DMS153 treated with DMSO at 0.1 percent for 48 hours (cell line): ENCODE measurements around the gene SLIT3.

Experiments used
- DNase-seq: peaks from one replicate; lab custom pipeline; 2025; ENCODE audit not compliant: unreplicated experiment; lab: John Stamatoyannopoulos, UW

Gene SLIT3

DNA sequence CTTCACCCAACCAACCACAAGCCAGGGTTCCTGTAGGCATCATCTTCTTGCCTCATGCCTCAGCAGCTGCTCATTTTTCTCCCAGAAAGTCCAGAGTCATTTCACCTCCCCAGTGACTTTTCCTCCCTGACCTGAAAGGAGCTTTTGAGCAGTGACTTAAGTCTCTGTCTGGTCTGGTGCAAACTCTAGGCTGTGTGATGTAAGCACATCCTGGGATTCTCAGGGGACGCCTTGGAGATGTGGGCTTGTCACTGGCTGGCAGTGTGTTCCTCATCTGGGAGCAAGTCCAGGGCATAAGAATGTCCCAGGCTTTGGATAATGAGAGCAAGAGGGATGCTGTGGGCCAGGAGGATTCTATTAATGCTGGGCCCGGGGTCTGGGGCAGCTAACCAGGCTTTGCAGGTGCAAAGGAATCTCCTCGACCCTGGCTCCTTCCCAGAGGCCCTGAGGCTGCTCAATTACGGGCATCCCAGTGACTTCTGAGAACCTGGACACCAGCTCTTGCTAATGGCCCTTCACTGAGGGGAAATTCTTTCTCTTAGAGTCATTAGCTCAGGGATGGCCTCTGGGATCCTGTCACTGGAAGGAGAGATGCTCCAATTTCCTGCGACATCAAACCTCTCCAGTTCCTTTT, 510.8 kb downstream of the SLIT3 start:
- no peak for DNase-seq

DNA sequence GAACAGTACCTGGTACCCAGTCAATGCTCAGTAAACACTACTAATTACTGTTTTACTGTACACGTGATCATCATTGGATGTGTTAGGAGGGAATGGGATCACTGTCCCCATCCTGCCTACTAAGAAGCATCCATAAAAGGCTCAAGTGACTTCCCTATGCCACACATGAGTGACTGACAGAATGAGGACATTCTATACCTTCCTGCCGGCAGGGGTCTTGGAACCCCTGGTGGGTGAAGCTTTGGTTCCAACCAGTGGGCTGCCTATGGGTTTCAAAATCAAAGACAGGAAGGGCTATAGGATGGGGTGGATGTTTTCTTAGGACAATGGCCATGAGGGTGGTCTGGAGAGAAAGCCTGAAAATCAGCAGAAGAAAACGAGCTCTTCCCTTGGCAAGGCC, 512.2 kb downstream of the SLIT3 start:
- no peak for DNase-seq

DNA sequence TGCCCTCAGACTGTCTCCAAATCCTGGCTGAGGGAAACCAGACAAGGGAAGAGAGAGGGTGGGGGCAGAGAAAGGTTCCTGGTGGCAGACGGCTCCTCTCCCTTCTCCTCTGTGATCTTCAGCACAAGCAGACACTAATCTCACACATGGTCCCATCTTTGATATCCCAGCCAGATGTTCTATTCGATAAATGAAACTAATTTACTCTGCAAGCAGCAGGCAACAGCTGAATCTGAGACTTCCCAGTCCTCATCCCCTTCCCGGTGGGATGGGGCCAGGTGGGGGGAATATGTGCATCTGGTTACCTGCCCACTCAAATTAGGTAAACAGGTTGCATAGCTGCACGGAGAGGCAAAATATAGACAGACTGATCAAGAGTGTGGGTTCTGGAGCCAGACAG, 512.8 kb downstream of the SLIT3 start:
- no peak for DNase-seq

DNA sequence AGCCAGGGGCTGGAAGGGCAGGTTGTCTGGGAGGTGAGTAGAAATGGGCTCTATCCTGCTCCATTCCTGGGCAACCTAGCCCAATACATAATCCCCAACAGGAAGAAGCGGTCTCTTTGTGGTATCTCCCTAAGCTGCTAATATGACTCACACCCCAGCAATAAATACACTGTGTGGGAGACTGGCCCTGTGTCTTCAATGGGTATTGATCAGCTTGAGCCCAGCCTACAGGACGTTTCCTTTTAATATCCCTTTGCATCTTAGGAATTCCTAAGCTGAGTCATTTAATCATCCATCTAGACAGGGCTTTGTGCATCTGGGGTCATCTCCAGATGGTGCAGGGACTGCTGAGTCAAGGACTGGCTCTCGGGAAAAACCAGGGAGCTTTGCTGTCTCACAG, 514.8 kb downstream of the SLIT3 start:
- DNase-seq = no peak

DNA sequence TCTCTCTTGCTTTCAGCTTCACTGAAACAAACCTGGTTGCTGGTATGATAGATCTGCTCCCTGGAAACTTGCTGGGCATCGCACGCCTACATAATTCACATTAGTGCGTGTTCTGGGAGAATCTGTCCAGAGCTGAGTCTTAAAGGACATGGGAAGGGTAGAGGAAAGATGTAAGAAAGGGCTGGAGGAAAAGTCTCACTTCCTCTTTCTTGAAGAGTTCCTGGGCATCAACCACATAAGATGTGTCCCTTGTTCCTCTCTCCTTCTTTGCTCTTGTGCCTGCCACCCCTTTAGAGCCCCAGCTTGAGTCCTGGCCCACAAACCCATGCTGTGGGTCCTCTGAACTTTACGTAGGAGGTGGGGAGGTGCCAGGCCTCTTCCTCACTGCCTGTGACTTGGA, 516.5 kb downstream of the SLIT3 start:
- DNase-seq = no peak

DNA sequence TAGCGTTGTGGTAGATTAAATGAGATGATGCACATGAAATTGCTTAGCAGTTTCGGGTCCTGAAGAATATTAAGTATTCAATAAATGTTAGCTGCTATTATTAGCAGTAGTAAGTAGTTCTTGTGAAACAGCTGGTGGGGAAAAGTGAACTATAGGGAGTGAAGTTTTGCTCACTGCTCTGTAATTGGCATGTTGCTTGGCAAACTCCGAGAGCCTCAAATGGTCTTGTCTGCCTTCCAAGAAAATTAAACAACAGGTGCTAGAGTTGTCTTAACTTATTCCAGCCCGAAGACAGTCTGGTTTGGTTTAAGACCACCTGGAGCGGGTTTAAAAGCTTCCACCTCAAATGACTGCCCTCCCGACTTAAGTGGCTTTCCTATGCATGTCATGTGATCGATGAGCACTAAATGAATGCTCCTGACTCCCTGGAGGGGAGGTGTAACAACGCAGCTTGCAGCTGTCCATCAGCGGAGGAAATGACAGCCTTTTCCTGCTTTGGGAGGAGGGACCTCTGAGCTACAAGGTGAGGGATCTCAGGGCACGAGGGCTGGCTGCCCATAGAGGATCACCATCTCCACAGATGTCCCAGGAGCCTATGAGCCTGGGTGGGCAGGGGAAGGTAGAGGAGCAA, 518.9 kb downstream of the SLIT3 start:
- no peak for DNase-seq

DNA sequence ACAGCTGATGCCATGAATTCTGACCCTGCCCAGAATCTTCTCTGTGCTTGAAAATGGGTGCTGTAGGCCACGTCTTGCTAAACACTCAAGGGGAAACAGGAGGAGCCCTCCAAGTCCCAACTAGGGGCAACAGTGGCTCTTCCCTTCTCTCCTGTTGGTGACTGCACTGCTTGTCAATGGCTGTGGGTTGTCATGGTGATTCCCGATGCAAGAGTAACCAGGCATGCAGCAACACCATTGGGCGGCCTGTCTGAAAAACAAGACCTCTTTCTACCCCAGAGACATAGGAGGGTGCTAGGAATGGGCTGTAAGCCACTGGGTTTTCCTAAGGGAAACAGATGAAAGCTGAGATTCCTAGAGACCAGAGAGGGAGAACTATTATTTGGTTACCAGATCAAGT, 520.1 kb downstream of the SLIT3 start:
- no peak for DNase-seq

DNA sequence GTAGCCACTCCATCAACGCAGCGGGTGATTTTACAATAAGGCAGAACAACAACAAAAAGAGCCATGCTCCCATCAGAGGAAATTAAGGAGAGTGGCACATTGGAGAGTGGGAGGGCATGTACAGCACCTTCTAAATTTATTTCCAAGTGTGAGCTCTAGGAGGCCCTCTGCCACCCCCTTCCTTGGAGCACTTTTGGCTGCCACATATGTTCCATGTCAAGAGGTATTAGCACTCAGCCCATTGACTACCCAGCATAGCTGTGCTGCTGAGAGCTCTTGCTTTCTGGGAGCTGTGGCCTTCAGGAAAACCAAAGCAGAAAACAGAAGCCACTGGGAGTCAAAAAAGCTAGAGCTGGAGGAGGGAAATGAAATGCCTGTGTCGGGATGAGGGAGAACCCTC, 521.6 kb downstream of the SLIT3 start:
- DNase-seq = no peak

DNA sequence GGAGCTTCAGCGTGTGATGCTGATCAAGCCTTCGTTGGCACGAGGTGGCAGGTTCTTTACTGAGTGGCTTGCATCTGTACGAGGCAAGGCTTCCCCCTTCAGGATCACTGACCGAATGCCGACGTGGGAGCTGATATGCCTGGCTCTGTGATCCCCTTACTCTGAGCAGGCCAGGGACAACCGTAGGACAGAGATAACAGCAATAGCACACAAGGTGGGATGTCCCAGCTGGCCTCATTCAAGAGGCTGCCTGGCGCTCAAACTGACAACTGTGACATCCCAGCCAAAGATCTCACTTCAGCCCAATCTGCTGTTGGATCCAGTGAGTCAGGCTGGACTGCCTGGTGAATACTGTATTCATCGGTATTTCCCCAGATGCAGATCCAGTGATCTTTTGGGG, 522.4 kb downstream of the SLIT3 start:
- DNase-seq = no peak

DNA sequence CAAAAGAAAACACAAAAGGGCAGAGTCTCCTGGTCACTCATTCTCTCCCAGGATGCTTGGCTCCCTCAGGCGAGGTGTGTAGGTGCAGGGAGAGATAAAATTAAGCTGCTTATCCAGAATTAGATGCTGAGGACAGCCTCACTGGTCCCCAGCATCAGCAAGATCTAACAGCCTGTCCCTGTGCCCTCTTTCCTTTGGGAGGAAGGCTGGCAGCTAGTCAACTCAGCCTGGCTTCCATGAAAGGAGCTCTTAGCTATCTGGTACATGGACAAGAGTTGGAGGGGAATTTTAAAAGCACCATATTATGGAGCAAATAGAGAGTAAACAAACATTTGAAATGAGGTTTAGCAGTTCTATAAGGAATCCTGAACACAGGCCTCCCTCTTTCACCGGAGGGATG, 523.3 kb downstream of the SLIT3 start:
- DNase-seq = no peak

DNA sequence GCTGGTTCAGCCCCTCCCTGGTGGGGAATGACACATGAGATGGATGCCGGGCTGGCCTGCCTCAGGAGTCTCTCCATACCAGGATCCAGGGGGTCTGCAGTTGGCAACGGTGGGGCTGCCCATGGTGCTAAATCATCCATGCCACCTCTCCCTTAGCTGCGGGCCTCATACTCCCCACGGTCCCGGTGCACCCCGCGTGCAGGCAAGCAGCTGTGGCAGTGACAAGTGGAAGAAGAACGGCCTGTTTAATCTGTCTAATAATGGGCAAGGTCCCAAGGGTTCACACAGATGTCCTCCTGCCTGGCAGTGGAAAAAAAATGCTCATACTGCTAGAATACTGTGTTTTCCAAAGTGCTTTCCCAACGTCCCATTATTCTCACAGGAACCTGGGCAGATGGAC, 524.9 kb downstream of the SLIT3 start:
- no peak for DNase-seq

DNA sequence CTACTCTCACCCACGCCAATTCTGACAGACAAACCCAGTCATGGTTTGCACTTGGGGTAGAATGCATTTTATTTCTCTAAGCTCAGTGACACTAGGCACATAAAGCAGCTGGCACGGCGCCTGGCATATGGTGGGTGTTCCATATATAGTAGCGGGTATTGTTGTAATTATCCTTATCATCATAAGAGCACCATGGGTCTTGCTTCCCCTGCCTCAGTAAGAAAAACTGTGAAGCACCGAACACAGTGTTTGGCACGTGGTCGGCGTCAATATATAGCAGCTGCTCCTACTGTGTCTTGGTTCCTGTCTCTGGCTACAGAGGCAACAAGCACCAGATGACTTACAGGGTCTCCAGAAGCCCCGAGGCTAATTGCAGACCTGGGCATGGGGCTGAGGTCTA, 527.7 kb downstream of the SLIT3 start:
- no peak for DNase-seq

DNA sequence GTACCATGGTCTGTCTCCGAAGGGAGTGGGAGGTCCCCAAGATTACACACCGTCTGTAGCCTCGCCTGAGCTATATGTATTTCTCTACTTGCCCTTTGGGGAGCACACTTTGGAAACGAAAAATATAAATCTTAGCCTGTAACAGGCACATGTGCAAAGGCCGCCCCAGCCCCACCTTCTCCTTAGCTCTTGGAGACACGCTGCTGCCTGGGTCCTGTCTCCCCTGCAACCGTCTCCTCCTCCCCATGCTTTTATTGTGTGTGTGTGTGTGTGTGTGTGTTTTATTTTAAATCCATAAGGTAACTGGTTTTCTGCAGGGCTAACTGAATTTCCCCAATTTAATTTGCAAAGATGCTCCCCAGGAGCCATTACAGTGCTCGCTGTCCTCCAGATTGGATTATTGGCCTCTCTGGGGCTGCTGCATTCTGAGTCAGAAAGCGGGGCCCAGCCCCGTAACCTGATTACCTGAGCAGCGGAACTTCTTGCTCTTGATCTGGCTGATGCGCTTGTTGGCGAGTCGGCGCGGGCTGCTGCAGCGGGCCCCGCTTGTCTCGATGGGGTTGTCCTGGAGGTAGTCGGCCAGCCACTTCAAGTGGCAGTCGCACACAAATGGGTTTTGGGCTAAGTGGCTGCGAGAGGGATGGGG, 528.5 kb downstream of the SLIT3 start:
- DNase-seq = no peak

DNA sequence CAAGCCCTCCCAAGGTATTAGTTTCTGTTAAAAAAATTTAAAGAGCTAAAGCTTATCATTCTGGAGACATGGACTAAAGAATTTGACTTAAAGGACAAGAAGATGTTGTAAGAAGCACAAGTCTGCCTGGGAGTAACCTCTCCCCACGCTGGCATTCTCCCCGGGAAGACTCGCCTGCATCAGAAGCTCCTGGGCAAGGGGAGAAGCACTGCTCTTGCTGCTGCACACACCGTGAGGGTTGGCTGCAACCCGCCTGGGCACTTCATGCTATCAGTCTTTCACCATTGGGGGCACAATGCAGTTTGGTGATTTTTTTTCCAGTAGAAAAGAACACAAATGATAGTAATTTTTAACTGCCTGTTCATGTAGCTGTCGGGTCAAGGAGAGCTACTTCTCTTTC, 529.3 kb downstream of the SLIT3 start:
- DNase-seq = no peak

DNA sequence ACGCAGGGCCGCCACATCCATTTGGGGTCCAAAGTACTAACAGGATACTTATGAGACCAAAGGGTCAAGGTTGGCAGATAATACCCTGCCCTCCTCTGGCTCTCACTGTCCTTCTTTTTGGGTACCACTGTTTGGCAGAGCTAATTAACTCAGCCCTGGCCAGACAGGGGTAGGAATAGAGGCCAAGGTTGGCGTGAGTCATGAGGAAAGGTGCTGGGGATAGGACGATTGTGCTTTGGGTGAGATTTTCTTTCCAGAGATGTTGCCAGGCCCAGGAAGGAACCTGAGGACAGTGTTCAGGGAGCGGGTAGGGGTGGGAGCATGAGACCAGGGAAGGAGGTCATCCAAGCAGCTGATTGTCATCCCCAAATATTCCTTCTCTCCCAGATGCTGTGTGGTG, 529.9 kb downstream of the SLIT3 start:
- DNase-seq = no peak

DNA sequence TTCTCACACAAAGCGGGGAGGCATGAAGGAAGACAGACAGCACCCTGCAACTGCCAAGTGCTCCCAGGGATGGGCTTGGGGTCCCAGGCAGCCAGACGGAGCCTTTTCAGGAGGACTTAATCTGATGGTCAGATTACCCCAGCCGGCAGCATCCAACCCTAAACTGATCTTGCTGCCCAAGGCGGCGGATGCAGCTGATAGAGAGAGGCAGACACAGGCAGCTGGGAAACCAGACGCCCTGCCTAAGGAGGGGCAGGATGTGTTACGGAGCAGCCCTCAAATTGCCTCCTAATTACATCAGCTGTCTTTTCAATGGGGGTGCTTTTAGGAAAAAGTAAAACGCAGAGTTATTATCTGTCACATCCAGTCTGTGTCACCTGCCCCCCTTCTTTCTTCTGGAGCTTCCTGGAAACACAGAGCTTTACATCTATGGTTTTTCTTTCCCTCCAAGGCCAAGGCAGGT, 530.9 kb downstream of the SLIT3 start:
- no peak for DNase-seq

DNA sequence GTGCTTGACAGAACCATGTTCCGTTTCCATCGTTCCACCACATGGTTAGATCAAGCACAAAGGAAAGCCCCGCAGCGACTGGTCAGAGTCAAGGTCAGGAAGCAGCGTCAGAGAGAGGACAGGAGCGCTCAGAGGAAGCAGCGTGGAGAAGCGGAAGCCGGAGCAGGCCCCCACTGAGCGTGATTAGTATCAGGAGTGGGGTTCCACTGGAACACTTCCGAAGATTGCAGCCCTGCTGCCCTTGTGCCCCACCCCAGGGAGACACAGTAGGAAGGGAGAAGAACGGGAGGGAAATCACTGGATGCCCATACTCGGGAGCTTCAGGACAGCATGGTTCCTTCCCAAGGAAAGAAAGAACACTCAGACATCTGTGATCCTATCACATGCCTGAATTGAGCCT, 532.8 kb downstream of the SLIT3 start:
- no peak for DNase-seq

DNA sequence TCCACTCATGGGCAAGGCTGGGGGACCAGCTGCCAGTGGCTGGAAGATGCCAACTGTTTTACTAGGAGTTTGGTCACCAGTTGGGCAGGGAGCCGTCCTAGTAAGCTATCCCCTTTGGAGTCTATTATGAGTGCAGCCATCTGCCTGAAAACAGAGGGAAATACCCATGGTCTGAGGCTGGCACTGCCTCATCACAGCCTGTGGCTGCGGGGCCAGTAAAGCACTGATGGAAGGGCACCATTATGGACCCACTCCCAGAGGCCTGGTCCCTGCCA, 534.6 kb downstream of the SLIT3 start:
- DNase-seq = no peak

DNA sequence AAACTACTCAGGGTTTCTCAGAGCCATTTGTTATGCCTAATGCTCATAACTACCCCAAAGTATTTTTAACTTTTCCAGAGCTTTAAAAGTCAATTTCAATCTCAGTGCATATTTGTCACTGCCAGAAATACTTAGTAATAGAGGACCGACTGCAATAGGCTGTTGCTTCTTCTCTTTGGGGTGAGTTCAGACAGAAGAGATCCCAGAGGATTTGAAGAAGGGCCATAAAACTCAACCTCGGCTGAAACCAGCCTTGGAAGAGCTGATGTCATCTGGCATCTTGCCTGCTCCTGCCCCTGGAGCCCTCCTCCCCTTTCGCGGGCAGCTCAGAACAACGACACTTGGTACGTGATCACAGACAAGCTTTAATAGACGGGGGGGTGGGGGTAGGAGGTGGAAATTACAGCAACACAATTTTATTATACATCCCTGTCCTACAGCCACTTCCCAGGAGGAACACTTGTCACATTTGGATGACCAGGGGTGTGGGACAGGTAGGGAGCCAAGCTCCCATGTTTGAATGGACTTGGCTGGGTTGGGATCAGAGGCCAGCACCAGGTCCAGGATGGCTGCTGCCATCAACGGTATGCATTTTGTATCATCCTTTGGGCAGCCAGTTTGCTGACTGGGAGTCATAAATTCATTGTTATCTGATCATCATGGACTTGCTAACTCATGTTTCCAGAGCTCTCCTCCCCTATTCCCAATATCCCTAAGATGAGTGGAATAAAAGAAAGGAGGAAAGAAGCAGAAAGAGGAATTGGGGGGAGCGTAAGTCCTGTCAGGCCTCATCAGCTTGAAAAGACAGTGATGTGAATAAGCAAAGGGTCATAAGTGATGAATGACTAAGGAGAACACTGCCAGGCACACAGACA, 535.2 kb downstream of the SLIT3 start:
- no peak for DNase-seq

DNA sequence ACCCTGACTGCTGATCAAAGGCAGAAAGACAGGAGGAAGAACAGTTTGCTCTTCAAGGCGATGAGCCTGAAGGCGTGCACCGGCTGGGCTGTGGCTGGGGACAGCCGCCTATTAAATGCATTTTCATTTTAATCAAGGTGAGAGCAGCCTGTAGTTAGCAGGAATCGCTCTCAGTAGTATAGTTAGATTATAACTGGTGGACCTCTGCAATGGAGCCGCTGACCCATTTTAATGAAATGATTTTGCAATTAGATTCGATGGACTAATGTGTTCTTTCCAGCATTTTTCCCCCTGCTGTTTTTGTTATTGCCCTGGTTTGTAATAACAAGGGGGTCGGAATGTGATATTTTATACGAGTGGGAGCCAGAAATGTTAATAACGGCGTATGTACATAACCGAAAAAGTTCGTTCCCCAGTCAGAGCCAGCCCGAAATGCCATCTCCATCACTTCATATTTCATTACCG, 535.8 kb downstream of the SLIT3 start:
- no peak for DNase-seq

DNA sequence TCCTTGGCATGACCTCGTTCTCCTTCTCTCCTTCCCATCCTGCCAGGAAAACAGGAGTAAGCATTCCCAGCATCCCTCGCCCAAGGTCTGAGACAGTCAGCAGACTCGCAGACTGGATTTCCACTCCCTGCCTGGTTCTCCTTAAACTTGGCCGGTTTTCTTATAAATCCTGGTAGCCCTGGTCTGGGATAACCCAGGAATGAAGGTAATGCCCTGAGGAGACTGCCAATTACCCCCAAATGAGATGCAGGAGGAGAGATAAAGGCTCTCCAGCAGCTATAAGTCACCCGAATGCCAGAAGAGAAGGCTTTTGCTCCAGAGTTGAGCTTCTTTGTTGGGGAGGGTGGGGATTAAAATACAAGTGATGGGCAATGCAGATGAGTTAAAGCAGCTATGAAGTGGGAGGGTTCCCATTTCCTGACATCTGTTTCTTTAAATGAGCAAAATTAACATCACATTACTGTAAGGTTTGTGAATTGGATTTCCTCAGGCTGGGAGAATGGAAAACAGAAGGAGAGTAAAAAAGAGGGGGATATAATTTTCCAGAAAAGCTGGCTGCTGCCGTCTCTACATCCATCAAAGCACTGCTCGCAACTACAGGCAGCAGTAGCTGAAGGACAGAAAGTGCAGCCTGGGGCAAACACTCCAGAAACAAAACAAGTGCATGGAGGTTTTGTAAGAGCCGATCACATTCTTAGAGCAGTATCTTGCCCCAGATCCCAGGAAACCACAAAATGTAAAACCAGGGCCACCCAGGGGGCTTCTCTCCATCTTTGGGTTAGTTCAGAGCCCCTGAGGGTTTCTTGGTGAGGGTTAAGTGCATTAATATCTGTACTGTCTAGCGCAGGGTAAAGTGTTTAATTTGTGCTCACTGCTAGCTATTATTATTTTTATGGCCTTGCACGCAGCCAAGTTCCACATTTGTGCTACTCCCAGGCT, 544.2 kb downstream of the SLIT3 start:
- DNase-seq = no peak
